GF-D8 (cell line): Measurements from ENCODE around the gene NPSR1.
"Not testable (repeated sequence)": the region's sequence is repeated elsewhere in the genome, so short reads cannot be mapped to it uniquely, and the experiment has no call there.

Experiments
- DNase-seq: peaks from one replicate; lab custom pipeline; 2025; lab: John Stamatoyannopoulos, UW

NPSR1 gene

DNA sequence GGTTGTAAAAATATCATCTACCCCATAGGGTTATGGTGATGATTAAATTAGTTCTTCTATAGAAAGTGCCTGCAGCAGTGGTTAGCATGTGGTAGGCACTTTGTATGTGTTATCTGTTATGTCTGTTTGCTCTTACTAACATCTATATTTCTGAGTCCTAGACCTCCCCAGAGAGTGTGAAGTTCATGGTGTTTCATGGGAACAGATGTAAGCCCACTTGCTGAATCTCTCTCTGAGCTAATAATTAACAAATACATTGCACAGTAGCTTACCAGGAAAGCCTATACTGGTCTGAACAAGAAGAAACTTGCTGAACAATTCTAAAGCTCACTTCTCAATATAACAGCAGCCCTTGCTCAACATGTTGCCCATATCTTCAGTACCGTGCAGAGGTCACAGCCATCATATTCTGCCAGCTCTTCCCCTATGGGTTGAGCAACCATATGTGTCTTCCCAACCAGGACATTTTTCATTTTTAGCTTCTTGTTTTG, 100.1 kb downstream of the NPSR1 start:
- DNase-seq = no peak

DNA sequence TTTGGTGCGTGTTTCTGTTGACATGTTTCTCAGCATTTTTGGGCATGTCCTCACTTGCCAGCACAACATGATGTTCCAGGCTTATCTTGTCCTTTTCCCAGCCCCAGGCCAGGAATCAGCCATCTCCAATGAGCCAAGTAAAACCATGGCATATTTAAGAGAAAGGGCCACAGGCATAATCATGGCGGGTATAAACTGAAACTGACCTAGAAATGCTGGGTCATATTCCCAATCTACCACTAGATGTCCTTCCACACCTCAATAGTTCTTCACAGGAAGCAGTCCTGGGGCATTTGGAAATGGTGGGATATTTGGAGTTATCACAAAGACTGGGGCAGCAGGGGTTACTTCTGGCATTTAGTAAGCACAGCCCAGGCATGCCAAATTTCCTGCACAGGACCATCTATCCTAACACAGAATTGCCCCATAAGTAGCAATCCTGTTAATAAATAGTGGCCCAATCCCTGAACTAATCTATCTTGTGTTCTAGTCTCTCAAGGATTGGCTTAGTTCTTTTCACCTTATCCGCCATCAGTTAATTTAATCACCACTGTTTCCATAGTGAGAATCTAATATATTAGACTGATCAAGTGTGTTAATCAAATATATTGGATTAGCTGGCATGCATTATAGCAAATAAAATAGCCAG, 101.6 kb downstream of the NPSR1 start:
- no peak for DNase-seq

DNA sequence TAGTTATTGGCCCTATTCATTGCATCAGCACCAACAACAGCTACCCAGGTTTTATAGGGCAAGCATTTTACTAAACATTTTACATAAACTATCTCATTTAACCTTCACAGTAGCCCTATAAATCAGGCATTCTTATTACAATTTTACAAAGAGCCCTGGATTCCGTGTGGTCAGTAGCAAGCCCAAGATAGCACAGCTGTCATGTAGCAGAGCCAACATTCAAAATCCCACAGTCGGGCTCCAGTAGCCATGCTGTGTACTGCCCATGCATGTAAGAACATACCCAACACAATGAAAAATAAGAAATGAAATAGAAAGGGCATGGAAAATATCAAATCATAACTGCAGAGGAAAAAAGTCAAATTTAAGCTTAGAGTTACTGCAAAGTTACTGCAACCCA, 102.3 kb downstream of the NPSR1 start:
- DNase-seq = no peak

DNA sequence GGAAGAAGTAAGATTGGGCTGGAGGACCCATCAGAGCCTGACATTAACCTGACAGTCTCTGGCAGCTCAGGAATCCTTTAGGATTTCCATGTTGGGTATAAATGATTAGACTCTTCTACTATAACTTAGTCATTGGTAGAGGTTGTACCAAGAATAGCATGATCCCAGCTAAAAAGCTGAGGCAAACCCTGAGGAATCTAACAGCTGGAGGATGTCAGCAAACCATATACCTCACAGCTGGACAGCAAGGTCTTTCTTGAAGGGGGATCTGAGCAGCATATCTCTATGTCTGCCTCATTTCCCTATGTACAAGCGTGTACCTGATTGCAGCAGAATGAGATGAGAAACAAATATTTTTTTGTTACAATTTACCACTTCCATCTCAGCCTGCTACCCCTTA, 103.2 kb downstream of the NPSR1 start:
- no peak for DNase-seq

DNA sequence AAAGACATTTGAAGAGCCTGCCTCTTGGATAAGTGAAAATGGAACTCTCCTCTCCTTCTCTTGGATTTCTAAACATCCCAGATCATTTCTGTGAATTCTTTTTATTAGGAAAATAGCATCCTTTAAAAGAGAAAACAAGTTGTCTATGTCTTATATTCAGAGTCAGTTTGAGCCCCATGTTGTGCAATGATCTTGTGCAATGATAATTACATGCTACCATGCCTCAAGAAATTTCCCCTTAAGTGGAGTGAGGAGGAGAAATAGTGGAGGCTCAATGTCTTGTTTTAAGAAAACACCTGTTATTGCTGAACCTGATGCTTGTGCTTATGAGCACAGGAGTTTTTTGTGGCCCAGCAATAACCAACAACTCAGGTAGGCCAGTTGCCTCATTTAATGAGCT, 103.6 kb downstream of the NPSR1 start:
- DNase-seq = no peak

DNA sequence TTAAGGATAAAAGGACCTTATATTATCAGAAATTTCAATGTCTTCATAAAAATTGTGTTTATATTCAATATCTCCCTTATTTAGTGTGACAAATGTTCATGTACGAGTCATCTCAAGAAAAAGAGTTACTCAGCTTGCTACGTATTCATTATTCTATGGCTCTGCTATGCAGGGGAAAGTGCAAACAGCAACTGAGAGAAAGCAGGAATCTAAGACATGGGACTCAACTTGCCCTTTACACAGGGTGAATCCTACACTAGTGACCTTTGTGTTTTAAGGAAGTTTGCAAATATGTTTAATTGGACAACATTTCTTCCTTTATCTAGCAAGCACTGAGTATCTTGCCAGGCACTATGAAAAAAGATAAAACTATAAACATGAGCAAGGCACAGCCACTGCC, 104.7 kb downstream of the NPSR1 start:
- no peak for DNase-seq

DNA sequence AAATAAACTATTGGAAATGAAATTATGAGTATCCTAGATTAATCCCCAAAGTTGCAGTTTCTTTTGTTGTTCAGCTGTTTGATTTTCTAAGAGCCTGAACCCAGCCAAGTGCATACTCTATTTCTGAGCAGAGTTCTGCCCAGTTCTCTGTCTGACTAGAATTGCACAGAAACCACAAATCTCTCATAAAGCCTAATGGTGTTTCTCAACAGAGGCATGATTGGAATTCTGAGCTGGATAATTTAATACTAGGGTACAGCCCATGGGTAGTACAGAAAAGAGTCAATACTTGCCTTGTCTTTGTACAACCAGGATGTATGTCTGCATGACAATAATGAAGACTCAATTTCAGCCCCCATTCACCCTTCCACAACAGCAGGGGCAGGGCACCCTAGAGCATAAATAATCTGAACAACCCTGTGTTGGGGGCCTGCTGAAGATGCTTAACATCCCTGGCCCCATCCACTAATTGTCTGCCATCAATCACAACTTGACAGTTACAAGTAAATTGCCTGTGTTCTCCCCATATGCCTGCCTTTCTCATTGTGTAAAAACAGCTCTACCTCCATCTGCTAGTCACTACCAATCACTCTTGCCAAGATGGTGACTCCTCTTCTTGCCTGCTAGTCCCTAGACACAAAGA, 114.4 kb downstream of the NPSR1 start:
- no peak for DNase-seq

DNA sequence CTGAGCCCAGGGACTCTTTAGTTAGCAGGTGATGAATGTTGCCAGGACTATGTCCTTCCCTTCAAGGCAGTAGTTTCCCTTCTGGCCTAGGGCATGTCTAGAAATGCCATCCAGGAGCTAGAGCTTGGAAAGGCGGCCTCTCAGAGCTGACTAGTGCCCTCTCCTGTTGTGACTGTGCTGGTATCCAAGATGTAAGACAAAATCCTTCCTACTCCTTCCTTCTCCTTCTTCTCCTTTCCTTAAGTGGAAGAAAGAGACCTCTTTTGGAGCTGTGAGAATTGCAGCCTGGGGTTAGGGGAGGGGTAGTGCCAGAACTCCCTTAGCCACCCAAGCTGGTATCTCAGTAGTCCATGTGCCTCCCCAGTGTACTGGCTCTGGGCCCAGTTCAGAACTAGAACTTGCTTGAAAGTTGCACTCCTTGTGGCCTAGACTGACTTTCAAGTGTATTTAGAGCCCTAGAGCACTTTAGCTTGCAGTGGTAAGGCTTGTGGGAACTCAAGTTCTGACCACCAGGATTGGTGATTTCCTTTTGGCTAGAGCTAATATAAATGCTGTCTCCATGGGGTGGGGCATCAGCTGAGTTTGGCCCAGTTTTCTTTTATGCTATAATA, 118.8 kb downstream of the NPSR1 start:
- no peak for DNase-seq

DNA sequence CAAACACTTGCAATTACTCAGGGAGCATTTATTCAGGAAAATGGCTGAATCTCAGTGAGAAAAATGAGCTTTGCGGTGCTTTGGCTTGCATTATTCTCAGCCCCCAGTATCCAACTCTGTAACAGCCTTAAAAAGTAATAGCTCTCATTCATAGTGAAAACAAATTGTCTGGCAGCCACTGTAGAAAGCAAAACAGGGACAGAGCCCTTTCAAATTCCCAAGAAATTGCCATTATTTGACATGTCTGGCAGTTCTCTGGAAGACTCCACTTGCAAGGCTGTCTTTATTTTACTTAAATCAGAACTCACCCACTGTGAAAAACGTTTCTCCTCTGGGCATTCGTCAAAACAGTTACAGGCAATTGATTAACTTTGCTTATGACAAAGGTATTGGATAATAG, 122.5 kb downstream of the NPSR1 start:
- DNase-seq = no peak

DNA sequence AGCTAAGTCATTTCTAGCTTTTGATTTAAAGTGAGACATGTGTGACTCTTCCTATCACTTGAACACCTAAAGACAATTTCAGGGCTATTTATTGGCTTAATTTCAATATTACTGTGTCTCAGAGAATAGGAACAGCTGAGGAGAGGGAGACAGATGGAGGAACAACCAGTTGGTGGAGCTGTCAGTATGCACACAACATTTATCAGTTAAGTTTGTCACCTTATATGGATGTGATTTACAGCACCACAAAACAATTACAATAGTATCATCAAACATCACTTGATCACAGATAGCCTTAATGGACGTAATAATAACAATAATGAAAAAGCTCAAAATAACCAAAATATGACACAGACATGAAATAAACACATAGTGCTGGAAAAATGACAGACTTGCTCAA, 129.6 kb downstream of the NPSR1 start:
- DNase-seq = no peak

DNA sequence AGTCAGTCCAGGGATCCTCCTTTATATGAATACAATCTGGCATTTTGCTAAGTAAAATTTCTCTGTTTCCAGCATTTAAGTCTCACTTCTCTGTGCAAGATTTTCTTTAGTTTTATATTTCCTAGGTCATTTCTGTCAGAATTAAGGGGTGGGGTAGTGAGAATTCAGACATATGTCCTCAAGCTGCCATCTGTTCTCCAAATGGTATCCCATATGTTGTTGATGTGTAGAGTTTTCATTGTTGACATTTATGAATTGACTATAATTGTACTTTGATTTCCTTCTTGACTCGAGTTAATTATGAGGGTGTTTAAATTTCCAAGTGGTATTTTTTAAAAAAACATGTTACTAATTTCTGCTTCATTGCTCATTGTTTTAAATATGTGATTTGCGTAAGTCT, 148.8 kb downstream of the NPSR1 start:
- no peak for DNase-seq

DNA sequence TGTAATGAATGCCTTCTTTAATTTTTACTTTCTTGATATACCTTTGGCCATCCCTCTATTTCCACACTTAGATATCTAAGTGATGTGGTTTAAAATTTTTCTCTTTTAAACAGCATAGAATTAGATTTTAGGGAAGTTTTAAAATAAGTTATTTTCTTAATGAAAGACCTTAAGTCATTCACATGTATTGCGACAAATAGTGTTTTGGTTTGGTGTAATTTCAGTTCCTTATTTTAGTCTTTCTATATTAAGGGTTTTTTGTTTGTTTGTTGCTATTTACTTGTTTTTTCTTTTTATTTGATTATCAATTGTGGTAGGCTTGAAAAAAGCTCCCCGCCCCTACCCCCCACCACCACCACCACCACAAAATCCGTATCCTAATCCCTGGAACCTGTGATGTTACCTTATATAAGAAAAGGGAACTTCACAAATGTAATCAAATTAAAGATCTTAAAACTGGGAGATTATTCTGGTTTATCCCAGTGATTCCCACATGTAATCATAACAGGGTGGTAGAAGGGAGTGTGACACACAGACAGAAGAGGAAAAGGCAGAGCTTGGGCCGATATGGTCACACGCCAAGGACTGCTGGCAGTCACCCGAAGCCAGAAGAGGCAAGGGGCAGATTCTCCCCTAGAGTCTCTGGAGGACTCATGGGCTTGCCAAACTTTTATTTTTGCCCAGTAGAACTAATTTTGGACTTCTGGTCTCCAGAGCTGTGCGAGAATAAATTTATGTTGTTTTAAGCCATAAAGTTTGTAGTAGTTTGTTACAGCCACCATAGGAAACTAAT, 149.7 kb downstream of the NPSR1 start:
- DNase-seq = no peak

DNA sequence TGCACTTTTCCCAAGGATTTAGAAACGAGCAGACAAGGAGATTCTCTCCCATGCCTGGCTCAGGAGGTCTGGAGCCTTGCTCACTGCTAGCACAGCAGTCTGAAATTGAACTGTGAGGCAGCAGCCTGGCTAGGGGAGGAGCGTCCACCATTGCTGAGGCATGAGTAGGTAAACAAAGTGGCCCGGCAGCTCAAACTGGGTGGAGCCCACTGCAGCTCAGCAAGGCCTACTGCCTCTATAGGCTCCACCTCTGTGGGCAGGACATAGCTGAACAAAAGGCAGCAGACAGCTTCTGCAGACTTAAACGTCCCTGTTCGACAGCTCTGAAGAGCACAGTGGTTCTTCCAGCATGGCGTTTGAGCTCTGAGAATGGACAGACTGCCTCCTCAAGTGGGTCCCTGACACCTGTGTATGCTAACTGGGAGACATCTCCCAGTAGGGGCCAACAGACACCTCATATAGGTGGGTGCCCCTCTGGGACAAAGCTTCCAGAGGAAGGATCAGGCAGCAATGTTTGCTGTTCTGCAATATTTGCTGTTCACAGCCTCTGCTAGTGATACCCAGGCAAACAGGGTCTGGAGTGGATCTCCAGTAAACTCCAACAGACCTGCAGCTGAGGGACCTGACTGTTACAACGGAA, 156.3 kb downstream of the NPSR1 start:
- DNase-seq = not testable (repeated sequence)

DNA sequence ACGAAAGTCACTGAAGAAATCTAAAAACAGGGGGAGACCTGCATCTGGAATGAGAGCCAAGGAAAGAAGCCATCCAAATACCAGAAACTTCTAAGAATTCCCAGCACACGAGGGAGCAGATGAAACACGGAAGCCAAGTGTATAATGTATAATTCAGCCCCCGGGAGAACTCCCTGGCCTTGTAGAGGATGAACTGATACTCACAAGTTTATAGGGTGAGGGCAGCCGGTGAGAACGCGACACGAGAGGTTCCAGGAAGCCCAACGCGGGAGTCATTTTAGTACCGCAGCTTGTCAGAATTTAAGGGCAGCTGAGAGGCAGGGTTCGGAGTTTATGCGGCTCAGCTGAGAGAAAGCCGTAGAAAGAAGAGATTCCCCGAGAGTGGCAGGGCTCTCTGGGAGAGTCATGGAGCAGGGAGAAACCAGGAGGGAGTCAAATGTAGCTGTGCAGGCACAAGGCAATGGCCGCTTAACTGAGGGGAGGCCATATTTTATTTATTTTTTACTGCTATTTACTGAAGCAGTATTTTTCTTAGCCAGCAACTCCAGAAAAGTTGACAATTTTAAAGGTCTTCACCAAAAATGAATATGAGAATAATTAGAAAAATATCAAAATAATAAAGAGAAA, 164.0 kb downstream of the NPSR1 start:
- no peak for DNase-seq

DNA sequence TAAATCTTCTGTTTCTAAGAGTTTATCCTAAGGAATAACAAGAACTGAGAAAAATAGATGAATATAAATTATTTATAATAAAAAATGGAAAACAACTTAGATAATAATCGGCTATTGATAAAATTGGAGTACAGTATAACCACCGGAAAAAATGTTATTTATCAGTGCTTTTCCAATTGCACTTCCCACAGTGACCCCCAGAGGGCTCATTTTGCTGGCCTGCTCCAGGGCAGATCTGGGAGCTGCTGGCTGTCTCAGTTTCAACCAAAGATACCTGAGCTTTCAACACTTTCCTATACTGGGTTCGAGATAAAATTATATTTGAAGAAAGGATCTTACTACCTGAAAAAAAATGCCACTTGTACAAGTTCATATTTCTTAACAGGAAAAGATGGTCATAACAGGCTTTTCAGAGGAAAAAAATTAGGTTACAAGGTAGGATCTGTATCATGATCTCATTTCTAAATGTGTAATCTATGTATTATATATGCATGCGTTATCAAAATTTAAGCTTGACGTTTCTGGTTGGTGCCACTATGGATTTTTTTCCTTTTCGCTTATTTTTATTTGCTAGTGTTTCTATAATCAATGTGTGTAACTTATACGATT, 165.7 kb downstream of the NPSR1 start:
- DNase-seq = no peak

DNA sequence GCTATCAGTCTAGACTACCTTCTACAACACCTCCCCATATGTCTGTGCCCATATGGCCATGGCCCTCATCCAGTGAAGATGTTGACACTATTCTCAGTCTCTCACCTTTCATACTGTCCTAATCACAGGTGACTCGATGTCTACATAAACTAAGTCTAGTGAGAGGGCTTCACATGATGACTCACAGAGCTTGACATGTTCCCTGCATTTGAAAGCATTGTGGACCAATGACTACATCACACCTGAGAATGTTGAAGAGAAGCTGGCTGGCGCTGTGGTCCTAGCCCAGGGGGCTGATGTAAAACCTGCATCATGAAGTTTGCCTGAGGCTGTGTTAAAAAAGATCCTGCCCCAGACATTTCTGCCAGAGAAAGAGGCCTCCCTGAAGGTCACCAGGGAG, 167.2 kb downstream of the NPSR1 start:
- DNase-seq = no peak

DNA sequence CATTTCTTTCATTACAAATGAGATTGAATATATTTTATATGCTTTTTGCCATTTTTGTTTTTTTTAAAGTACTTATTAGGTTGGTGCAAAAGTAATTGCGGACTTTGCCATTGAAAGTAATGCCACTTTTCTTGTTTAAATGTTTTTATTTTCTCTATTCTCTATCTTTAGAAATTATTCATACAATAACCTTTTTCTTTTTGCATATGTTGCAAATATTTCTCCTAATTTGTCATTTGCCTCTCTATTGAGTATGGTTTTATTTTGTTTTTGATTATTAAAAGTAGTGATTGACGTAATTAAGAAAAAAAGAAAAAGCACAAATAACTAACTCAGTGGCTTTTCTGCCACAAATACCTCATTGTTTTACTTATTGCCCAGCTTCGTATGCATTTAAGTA, 172.4 kb downstream of the NPSR1 start:
- no peak for DNase-seq

DNA sequence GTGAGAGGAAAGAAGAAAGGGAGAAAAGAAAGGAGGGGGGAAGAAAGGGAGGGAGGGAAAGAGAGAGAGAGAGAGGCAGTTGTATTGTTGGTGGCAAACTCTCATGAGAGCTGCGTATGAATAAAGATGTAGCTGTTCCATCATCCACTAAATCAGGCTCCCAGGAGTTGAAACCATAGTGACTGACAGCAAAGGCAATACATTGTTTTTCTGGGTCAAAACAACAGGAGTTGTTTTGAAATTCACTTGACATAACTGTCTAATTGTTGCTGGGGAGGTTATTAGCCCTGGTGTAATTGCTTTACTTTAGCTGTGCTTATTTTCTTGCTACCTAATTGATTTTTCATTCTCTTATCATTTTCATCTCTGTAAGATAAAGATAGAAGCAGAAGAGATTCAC, 173.4 kb downstream of the NPSR1 start:
- DNase-seq = no peak

DNA sequence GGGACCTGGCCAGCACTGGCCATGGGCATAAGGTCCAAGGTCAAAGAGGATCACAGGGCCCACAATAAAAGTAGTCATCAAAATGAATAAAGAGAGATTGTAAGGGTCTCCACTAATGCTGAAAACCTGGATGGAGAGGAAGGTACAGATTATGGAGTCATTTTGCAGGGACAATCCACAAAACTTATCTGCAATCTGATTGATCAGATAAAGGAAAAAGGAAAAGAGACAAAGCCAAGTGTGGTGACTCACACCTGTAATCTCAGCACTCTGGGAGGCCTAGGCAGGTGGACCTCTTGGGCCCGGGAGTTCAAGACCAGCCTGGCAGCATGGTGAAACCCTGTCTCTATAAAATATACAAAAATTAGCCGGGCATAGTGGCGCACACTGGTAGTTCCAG, 174.0 kb downstream of the NPSR1 start:
- DNase-seq = no peak

DNA sequence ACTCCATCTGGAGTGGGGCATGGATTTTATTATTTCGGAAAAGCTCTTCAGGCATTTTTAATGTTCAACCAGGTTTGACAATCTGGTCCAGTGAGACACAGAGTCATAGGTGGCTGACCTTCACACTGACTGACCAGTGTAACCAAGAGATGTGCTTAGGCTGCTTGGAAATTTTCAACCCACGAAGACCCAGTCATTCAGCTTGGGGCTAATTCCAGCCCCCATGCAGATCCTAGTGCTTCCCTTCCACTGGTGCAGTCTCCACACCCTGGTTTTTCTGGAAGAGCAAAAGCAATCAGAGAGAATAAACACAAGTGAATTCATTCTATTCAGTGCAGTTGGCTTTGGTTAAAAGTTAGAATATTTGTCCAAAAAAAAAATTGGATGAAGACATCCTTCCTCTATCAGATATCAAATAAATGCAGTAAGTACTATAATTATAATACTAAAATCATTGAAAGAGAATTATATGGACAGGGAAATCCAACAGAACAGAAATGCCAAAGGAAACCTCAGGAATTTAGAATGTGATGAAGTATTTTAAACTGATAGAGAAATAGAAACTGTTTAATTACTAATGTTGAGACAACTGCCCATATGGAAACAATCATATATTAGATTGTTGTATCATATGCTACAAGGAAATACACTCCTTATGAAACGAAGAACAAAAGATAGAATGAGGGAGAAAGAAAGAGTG, 178.0 kb downstream of the NPSR1 start:
- no peak for DNase-seq

DNA sequence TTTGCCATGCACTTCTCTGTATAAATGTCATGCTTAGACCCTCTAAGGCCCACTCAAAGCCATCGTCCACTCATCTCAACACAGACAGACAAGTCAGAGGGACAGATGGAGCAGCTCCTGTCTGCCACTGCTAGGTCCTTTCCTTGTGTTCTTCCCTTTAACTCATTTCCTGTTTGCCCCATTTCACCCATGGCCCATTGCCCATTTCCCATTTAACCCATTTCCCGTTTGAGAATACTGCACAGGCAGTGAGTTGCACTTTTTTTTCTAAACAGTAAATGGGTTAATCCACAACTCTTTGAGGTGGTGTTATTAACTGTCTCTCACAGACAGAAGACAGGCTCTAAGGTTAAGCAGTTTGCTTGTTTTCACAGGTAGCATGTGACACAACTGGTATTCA, 179.3 kb downstream of the NPSR1 start:
- no peak for DNase-seq
